ENCODE measurements around the gene KRT34. TPM values are rescaled to one million over a fixed set of nuclear protein-coding genes. Genes with fewer than 3 reads are reported as not detected.

Gene KRT34
- total and polyA plus RNA-seq, 2 experiments from 2014 or later: not detected

GRCh38 chr17:41416479-41416878, 34.4 kb upstream of the KRT34 start:
- no peaks in the 10 kb centered on the region for H3F3A ChIP-seq (replicated peaks; ENCODE audit: low read depth)
- H2AFZ ChIP-seq: no peak overlapping the region
- no peak overlapping the region for H3K4me2 ChIP-seq
- H3K27me3 Mint-ChIP-seq (ENCODE audit: insufficient read depth, low read depth, poor library complexity): no peaks in the 10 kb centered on the region
- ATAC-seq: no peak
- peaks cover 11% of the 10 kb centered on the region for H3K9me2 ChIP-seq (ENCODE audit: insufficient read depth)
- H3K4me3 Mint-ChIP-seq: no peak overlapping the region
- no peaks in the 10 kb centered on the region for H3K36me3 ChIP-seq (ENCODE audit: insufficient read depth)
- H3K27ac Mint-ChIP-seq: no peak overlapping the region
- no peak overlapping the region for H3K27ac ChIP-seq (ENCODE audit: low read depth)
- DNase-seq (ENCODE audit: low spot score): no peak
- H4K20me1 ChIP-seq (replicated peaks; ENCODE audit: insufficient read depth): no peaks in the 10 kb centered on the region
- TF ChIP-seq POLR2AphosphoS5 (IDR thresholded peaks at IDR 0.05; ENCODE audit: low read depth): no peak
- no peak for TF ChIP-seq ZNF462 (CRISPR knock-in tag; IDR thresholded peaks at IDR 0.05)
- TF ChIP-seq EZH2phosphoT487 (IDR thresholded peaks at IDR 0.05; ENCODE audit: unreplicated experiment): no peak
- no peak for TF ChIP-seq ZNF114 (CRISPR knock-in tag; IDR thresholded peaks at IDR 0.05)
- no peak for TF ChIP-seq EZH2 (IDR thresholded peaks at IDR 0.05; ENCODE audit: low read depth, unreplicated experiment)
- TF ChIP-seq ZNF331 (CRISPR knock-in tag; IDR thresholded peaks at IDR 0.05; ENCODE audit: low read depth): no peak
- no peak for TF ChIP-seq JUNB (IDR thresholded peaks at IDR 0.05; ENCODE audit: unreplicated experiment)
- no peak overlapping the region for H3K4me3 ChIP-seq
- no peaks in the 10 kb centered on the region for H3K79me2 ChIP-seq (replicated peaks; ENCODE audit: insufficient read depth)
- H3K4me1 Mint-ChIP-seq: peaks cover 31% of the 10 kb centered on the region
- H3K4me1 ChIP-seq (ENCODE audit: insufficient read depth): peaks cover 11% of the 10 kb centered on the region; the same call in 1 of the 2 replicates
- no peaks in the 10 kb centered on the region for H3K27me3 ChIP-seq (ENCODE audit: insufficient read depth)
- no peaks in the 10 kb centered on the region for H3K36me3 Mint-ChIP-seq (ENCODE audit: low read depth)
- H3K9me3 Mint-ChIP-seq: no peaks in the 10 kb centered on the region
